ENCODE measurements around the gene TNS1. TPM values are rescaled to one million over a fixed set of nuclear protein-coding genes. Genes with fewer than 3 reads are reported as not detected.

TNS1 gene
- total RNA-seq, 1 donor from 2014 or later, result 54.5 TPM

DNA sequence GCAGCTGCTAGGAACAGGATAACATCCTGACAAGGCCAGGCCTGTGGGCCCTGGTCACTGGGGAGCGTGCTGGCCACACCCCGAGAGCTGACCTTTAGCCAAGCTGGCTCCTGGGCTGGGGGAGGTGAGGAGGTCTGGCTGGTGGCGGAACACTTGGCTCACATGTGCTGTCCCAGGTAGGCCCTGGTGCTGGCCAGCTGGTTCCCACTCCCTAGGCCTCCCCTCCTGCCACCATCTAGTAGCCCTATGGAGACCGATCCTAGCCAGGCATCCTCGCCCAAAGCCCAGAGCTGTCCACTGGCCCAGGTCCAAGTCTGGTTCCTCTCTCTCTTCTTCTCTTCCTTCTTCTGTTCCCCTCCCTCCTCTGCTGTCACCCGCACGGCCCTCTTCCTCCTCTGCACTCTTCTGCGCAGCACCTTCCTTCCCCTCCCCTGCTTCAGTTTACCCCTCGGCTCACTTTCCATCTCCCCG, 52.4 kb downstream of the TNS1 start:
- Histone ChIP-seq H3K27me3 (ENCODE audit: control insufficient read depth, insufficient read depth, low read length) (peaks cover 2% of the 10 kb centered on the region), H3K36me3 (ENCODE audit: control insufficient read depth, insufficient read depth, low read length) (no peaks in the 10 kb centered on the region), H3K4me3 (ENCODE audit: low read depth, low read length) (no peak overlapping the region)
- TF ChIP-seq, protein P1, sequence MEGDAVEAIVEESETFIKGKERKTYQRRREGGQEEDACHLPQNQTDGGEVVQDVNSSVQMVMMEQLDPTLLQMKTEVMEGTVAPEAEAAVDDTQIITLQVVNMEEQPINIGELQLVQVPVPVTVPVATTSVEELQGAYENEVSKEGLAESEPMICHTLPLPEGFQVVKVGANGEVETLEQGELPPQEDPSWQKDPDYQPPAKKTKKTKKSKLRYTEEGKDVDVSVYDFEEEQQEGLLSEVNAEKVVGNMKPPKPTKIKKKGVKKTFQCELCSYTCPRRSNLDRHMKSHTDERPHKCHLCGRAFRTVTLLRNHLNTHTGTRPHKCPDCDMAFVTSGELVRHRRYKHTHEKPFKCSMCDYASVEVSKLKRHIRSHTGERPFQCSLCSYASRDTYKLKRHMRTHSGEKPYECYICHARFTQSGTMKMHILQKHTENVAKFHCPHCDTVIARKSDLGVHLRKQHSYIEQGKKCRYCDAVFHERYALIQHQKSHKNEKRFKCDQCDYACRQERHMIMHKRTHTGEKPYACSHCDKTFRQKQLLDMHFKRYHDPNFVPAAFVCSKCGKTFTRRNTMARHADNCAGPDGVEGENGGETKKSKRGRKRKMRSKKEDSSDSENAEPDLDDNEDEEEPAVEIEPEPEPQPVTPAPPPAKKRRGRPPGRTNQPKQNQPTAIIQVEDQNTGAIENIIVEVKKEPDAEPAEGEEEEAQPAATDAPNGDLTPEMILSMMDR (IDR thresholded peaks at IDR 0.05; ENCODE audit: insufficient read depth, low read length, poor library complexity, severe bottlenecking), result no peak
- DNase-seq (ENCODE audit: low read depth), result no peak

DNA sequence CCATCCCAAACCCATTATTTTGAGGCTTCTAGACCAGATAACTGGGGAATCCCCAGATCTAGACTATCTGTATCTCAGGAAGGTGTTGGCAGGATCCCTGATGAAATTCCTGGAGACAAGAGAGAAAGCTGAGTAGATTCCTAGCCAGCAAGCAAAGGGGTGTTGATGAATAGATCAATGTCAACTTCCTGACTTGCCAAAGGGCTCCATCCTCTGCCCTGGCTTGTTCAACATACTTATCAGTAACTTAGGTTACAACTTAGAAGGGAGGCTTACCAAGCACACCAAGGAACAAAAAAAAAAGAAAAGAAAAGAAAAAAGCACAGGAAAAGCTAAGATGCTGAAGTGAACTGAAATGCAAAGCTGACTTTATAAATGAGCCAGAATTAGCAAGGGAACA, 53.3 kb downstream of the TNS1 start:
- Histone ChIP-seq H3K36me3 (ENCODE audit: control insufficient read depth, insufficient read depth, low read length) (no peaks in the 10 kb centered on the region), H3K4me3 (ENCODE audit: low read depth, low read length) (no peak overlapping the region), H3K27me3 (ENCODE audit: control insufficient read depth, insufficient read depth, low read length) (peaks cover 2% of the 10 kb centered on the region)
- TF ChIP-seq, protein P1 (IDR thresholded peaks at IDR 0.05; ENCODE audit: insufficient read depth, low read length, poor library complexity, severe bottlenecking), result no peak
- DNase-seq (ENCODE audit: low read depth), result no peak

DNA sequence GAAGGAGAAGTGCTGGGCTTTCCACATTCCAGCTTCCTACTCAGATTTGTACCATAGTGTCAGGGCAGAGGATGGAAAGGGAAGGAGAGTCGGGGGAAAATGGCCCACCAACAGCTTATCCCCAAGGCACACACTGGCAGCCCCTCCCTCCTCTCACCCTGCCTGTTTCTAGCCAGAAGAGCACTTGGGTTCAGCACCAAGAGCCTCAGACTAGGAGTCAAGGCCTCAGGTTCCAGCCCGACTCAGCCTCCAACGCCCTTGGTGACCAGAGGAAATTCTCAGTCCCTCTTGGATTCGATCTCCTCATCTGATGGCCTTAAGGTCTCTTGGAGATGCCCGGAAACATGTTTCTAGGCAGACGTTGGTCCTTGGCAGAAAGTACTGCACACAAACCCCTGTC, 53.9 kb downstream of the TNS1 start:
- no peak overlapping the region for H3K4me3 ChIP-seq (ENCODE audit: low read depth, low read length)
- H3K27me3 ChIP-seq (ENCODE audit: control insufficient read depth, insufficient read depth, low read length), result peaks cover 2% of the 10 kb centered on the region
- DNase-seq (ENCODE audit: low read depth), result no peak
- H3K36me3 ChIP-seq (ENCODE audit: control insufficient read depth, insufficient read depth, low read length), result no peaks in the 10 kb centered on the region
- TF ChIP-seq, protein P1 (IDR thresholded peaks at IDR 0.05; ENCODE audit: insufficient read depth, low read length, poor library complexity, severe bottlenecking), result no peak

DNA sequence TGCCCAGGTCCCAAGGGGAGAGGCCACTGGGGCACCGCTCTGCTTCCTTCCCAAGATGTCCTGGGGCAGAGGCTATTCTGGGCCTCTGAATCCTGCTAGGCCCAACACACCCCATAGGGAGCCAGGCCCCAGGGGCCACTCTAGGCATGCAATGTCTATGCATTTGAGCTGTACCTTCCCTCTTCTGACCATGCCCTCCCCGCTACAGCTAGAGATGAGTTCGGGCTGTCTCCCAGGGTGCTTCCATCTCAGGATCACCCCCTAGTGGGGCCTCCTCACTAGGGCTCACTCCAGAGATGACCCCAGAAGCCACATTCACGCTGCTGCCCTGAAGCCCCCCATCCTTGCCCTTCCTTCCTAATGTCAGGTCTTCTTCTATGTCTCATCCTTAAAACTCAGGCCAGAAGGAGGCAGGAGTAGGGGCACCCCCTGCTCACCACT, 54.4 kb downstream of the TNS1 start:
- H3K27me3 ChIP-seq (ENCODE audit: control insufficient read depth, insufficient read depth, low read length), result peaks cover 2% of the 10 kb centered on the region
- TF ChIP-seq, protein P1 (IDR thresholded peaks at IDR 0.05; ENCODE audit: insufficient read depth, low read length, poor library complexity, severe bottlenecking), result no peak

DNA sequence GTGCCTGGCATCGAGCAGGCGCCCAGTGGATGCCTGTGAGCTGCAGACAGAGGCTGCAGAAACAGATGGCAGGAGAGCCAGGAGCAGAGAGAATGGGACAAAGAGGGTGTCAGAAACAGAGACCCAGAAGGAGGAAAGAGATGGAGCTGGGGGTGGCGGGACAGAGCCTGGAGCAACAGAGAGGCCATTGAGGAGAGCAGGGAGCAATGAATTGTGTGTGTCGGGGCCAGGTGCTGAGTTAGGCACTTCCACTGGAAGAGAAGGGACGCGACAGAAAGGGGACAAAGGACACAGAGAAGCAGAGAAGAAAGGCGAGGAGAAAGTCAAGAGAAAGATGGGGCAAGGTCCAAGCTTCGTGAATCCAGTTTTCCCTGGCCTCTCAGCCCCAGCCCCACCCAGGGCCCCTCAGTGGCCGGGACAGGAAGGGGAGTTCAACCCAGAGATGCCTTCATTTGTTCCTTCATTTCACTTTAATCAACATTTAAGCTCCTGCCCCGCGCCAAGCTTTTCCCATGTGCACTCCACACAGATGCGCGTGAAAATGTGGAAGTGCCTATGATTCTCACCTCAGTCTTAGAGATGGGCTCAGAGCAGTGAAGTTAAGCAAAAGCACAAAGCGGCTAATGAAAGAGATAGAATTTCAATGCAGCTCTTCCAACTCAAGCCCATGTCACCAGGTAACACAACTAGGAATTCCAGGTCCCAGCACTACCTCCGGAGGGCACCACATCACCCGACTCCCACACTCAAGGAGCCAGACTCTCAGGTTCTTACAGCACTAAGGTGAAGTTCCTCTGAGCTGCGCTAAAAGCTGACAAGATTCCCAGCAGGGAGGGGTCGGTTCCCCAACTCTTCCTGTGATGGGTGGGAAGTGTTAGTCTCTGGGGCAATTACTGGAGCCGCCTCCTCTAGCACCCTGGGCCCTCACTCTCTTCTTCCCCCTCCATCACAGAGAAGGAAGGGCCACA, 55.1 kb downstream of the TNS1 start:
- DNase-seq (ENCODE audit: low read depth), result no peak
- Histone ChIP-seq H3K4me3 (ENCODE audit: low read depth, low read length) (no peak overlapping the region), H3K27me3 (ENCODE audit: control insufficient read depth, insufficient read depth, low read length) (peaks cover 2% of the 10 kb centered on the region), H3K36me3 (ENCODE audit: control insufficient read depth, insufficient read depth, low read length) (no peaks in the 10 kb centered on the region)
- TF ChIP-seq, protein P1 (IDR thresholded peaks at IDR 0.05; ENCODE audit: insufficient read depth, low read length, poor library complexity, severe bottlenecking), result no peak

More for the DNA sequence above, 54.4 kb downstream of the TNS1 start:
- H3K4me3 ChIP-seq (ENCODE audit: low read depth, low read length), result no peak overlapping the region
- H3K36me3 ChIP-seq (ENCODE audit: control insufficient read depth, insufficient read depth, low read length), result no peaks in the 10 kb centered on the region
- DNase-seq (ENCODE audit: low read depth), result no peak

All from kidney epithelial cell (primary cell).